Adipocyte (in vitro differentiated cells): Measurements from ENCODE around the gene SEC61B.

Experiments
- DNase-seq: peaks from one replicate; pipeline ENCODE4 v3.0.0-alpha.2; 2015; ENCODE audit warnings: low read depth
- H3K27me3 ChIP-seq: replicated peaks from 2 replicates; pipeline ENCODE4 v1.7.0; 2013; ENCODE audit warnings: mild to moderate bottlenecking, low read length, moderate library complexity; ENCODE audit not compliant: control insufficient read depth, insufficient read depth
- H3K36me3 ChIP-seq: 2 replicates; pipeline ENCODE4 v1.7.0; 2013; ENCODE audit warnings: low read length, mild to moderate bottlenecking, moderate library complexity; ENCODE audit not compliant: control insufficient read depth, insufficient read depth, severe bottlenecking
- H3K4me1 ChIP-seq: 2 replicates; pipeline ENCODE4 v1.7.0; 2013; ENCODE audit warnings: mild to moderate bottlenecking, low read length, moderate library complexity; ENCODE audit not compliant: control insufficient read depth, insufficient read depth
- H3K4me3 ChIP-seq: 2 replicates; pipeline ENCODE4 v1.7.0; 2013; ENCODE audit warnings: mild to moderate bottlenecking, low read length, moderate library complexity
- H3K9ac ChIP-seq: 2 replicates; pipeline ENCODE4 v1.7.0; 2013; ENCODE audit warnings: mild to moderate bottlenecking, low read length, moderate library complexity
- H3K9me3 ChIP-seq: 2 replicates; pipeline ENCODE4 v1.7.0; 2013; ENCODE audit warnings: mild to moderate bottlenecking, low read length, moderate library complexity; ENCODE audit not compliant: control insufficient read depth

The SEC61B gene

GRCh38 chr9:99239341-99240060, 17.4 kb downstream of the SEC61B start:
- H3K27me3 ChIP-seq = no peaks in the 10 kb centered on the region
- no peak overlapping the region for H3K9ac ChIP-seq
- peak; percentile 69 for DNase-seq
- H3K4me3 ChIP-seq = no peak overlapping the region
- peaks cover 13% of the 10 kb centered on the region for H3K4me1 ChIP-seq
- H3K36me3 ChIP-seq = no peaks in the 10 kb centered on the region
- no peaks in the 10 kb centered on the region for H3K9me3 ChIP-seq

- Histone ChIP-seq H3K4me3 (no peak overlapping the region), H3K9me3 (no peaks in the 10 kb centered on the region), H3K36me3 (no peaks in the 10 kb centered on the region), H3K4me1 (peaks cover 13% of the 10 kb centered on the region), H3K27me3 (no peaks in the 10 kb centered on the region), H3K9ac (no peak overlapping the region)
- DNase-seq = no peak
Observed at GRCh38 chr9:99241106-99241505, 19.0 kb downstream of the SEC61B start.

- DNase-seq = no peak
- H3K9ac ChIP-seq = no peak overlapping the region
- H3K4me1 ChIP-seq = peaks cover 7% of the 10 kb centered on the region
- no peaks in the 10 kb centered on the region for H3K9me3 ChIP-seq
- H3K36me3 ChIP-seq = no peaks in the 10 kb centered on the region
- H3K4me3 ChIP-seq = no peak overlapping the region
- no peaks in the 10 kb centered on the region for H3K27me3 ChIP-seq
Observed at GRCh38 chr9:99244344-99245260, 22.5 kb downstream of the SEC61B start.

GRCh38 chr9:99249619-99250018, 27.5 kb downstream of the SEC61B start:
- no peaks in the 10 kb centered on the region for H3K36me3 ChIP-seq
- H3K27me3 ChIP-seq = no peaks in the 10 kb centered on the region
- no peak overlapping the region for H3K9ac ChIP-seq
- H3K4me1 ChIP-seq = no peaks in the 10 kb centered on the region
- no peaks in the 10 kb centered on the region for H3K9me3 ChIP-seq
- H3K4me3 ChIP-seq = no peak overlapping the region
- DNase-seq = no peak

GRCh38 chr9:99251157-99251556, 29.1 kb downstream of the SEC61B start:
- H3K4me3 ChIP-seq = no peak overlapping the region
- no peaks in the 10 kb centered on the region for H3K36me3 ChIP-seq
- H3K27me3 ChIP-seq = peaks cover 5% of the 10 kb centered on the region
- no peak overlapping the region for H3K9ac ChIP-seq
- no peaks in the 10 kb centered on the region for H3K4me1 ChIP-seq
- DNase-seq = no peak
- no peaks in the 10 kb centered on the region for H3K9me3 ChIP-seq

- no peak for DNase-seq
- Histone ChIP-seq H3K4me1 (no peaks in the 10 kb centered on the region), H3K4me3 (no peak overlapping the region)
Observed at GRCh38 chr9:99253134-99253533, 31.1 kb downstream of the SEC61B start.

GRCh38 chr9:99253772-99254431, 31.8 kb downstream of the SEC61B start:
- DNase-seq = no peak
- Histone ChIP-seq H3K4me3 (no peak overlapping the region), H3K27me3 (peaks cover 10% of the 10 kb centered on the region), H3K9ac (no peak overlapping the region), H3K9me3 (no peaks in the 10 kb centered on the region), H3K4me1 (peaks cover under 1% of the 10 kb centered on the region), H3K36me3 (no peaks in the 10 kb centered on the region)

More at GRCh38 chr9:99253134-99253533, 31.1 kb downstream of the SEC61B start:
- Histone ChIP-seq H3K27me3 (peaks cover 10% of the 10 kb centered on the region), H3K36me3 (no peaks in the 10 kb centered on the region), H3K9ac (no peak overlapping the region), H3K9me3 (no peaks in the 10 kb centered on the region)

- Histone ChIP-seq H3K36me3 (no peaks in the 10 kb centered on the region), H3K4me1 (peaks cover 12% of the 10 kb centered on the region), H3K4me3 (no peak overlapping the region), H3K9me3 (no peaks in the 10 kb centered on the region), H3K9ac (no peak overlapping the region), H3K27me3 (peaks cover 10% of the 10 kb centered on the region)
- no peak for DNase-seq
Observed at GRCh38 chr9:99255651-99256050, 33.6 kb downstream of the SEC61B start.

- no peak overlapping the region for H3K9ac ChIP-seq
- H3K4me1 ChIP-seq = peaks cover 12% of the 10 kb centered on the region
- H3K36me3 ChIP-seq = no peaks in the 10 kb centered on the region
- H3K27me3 ChIP-seq = peaks cover 10% of the 10 kb centered on the region
- H3K9me3 ChIP-seq = no peaks in the 10 kb centered on the region
- no peak for DNase-seq
- H3K4me3 ChIP-seq = no peak overlapping the region
Observed at GRCh38 chr9:99257723-99258389, 35.8 kb downstream of the SEC61B start.

GRCh38 chr9:99259231-99259918, 37.3 kb downstream of the SEC61B start:
- Histone ChIP-seq H3K9ac (peak overlapping the region; percentile 80), H3K27me3 (peaks cover 10% of the 10 kb centered on the region), H3K36me3 (no peaks in the 10 kb centered on the region), H3K4me1 (peaks cover 12% of the 10 kb centered on the region), H3K9me3 (no peaks in the 10 kb centered on the region), H3K4me3 (peak overlapping the region; percentile 72)
- peak; percentile 26 for DNase-seq
